Type B pancreatic cell (in vitro differentiated cells): ENCODE results near the gene CHAF1B. TPM values are rescaled to one million over a fixed set of nuclear protein-coding genes. Genes with fewer than 3 reads are reported as not detected.
"Not testable (repeated sequence)": the region's sequence is repeated elsewhere in the genome, so short reads cannot be mapped to it uniquely, and the experiment has no call there.

Experiments
- DNase-seq: peaks from one replicate; pipeline ENCODE4 v3.0.0; 2021; ENCODE audit warnings: mixed read lengths; ENCODE audit not compliant: unreplicated experiment; ENCODE audit errors: extremely low spot score
- H3K27ac Mint-ChIP-seq: 2 replicates; pipeline ENCODE4 v1.8.0; 2021; ENCODE audit warnings: mild to moderate bottlenecking, mixed read lengths
- H3K27me3 Mint-ChIP-seq: 2 replicates; pipeline ENCODE4 v1.8.0; 2021; ENCODE audit warnings: mixed read lengths
- H3K36me3 Mint-ChIP-seq: 2 replicates; pipeline ENCODE4 v1.8.0; 2021; ENCODE audit warnings: mixed read lengths
- H3K4me1 Mint-ChIP-seq: one replicate; pipeline ENCODE4 v1.8.0; 2021; ENCODE audit warnings: mixed read lengths; ENCODE audit not compliant: unreplicated experiment
- H3K4me3 Mint-ChIP-seq: 2 replicates; pipeline ENCODE4 v1.8.0; 2021; ENCODE audit warnings: mild to moderate bottlenecking, mixed read lengths
- H3K9me3 Mint-ChIP-seq: 2 replicates; pipeline ENCODE4 v1.8.0; 2021; ENCODE audit warnings: mixed read lengths
- CTCF ChIP-seq: fragments of 200-600 bp; sonication (generic); conservative IDR thresholded peaks from 2 replicates; pipeline ENCODE4 v1.5.0; 2021; ENCODE audit warnings: antibody characterized with exemption, mild to moderate bottlenecking
- long read RNA-seq: library from polyadenylated mRNA; unstranded; transcript quantifications from one replicate; pipeline ENCODE4 v2.0.0, GENCODE V29; 2020
- total RNA-seq: library from RNA; stranded (reverse); gene quantifications from 2 replicates; pipeline ENCODE4 v1.2.1, GENCODE V29; 2021; ENCODE audit warnings: low replicate concordance

Gene CHAF1B
- 7.4 and 17.1 TPM in 2 replicates for total RNA-seq
- long read RNA-seq, full-length matches to known transcripts = 6 of 7 reads
- long read RNA-seq, partial matches to known transcripts = 0 of 7 reads
- long read RNA-seq, other reads (novel, unspliced or antisense) = 1 of 7 reads

GRCh38 chr21:36385233-36386030, at the start of gene CHAF1B:
Gene CHAF1B, plus strand, starts transcription at chr21:36385392. Its CDS starts 745 bp downstream, at chr21:36386137.
- Mint-ChIP-seq H3K27me3 (no peaks in the 10 kb centered on the region), H3K27ac (peak within 1 kb of the TSS; percentile 42), H3K9me3 (no peaks in the 10 kb centered on the region), H3K4me1 (peaks cover 16% of the 10 kb centered on the region), H3K4me3 (peak within 1 kb of the TSS; percentile 87), H3K36me3 (peaks cover 9% of the 10 kb centered on the region)
- DNase-seq = peak; percentile 92
- TF ChIP-seq CTCF = no peak

GRCh38 chr21:36337099-36337509, 48.1 kb upstream of the CHAF1B start:
- no peak for TF ChIP-seq CTCF
- H3K4me3 Mint-ChIP-seq = no peak overlapping the region
- no peaks in the 10 kb centered on the region for H3K27me3 Mint-ChIP-seq
- peaks cover 5% of the 10 kb centered on the region for H3K4me1 Mint-ChIP-seq
- peak overlapping the region; percentile 75 for H3K27ac Mint-ChIP-seq
- H3K9me3 Mint-ChIP-seq = no peaks in the 10 kb centered on the region
- peaks cover 36% of the 10 kb centered on the region for H3K36me3 Mint-ChIP-seq
- DNase-seq = no peak

GRCh38 chr21:36338975-36339374, 46.2 kb upstream of the CHAF1B start:
- TF ChIP-seq CTCF = no peak

GRCh38 chr21:36342581-36342980, 42.6 kb upstream of the CHAF1B start:
- DNase-seq, H3K9me3 Mint-ChIP-seq, H3K4me1 Mint-ChIP-seq, H3K27ac Mint-ChIP-seq, H3K27me3 Mint-ChIP-seq, H3K4me3 Mint-ChIP-seq: not testable (repeated sequence)
- H3K36me3 Mint-ChIP-seq = peaks cover 25% of the 10 kb centered on the region

More at GRCh38 chr21:36338975-36339374, 46.2 kb upstream of the CHAF1B start:
- no peak for DNase-seq
- H3K9me3 Mint-ChIP-seq = no peaks in the 10 kb centered on the region
- H3K27ac Mint-ChIP-seq = no peak overlapping the region
- H3K4me1 Mint-ChIP-seq = no peaks in the 10 kb centered on the region
- H3K27me3 Mint-ChIP-seq = no peaks in the 10 kb centered on the region
- no peak overlapping the region for H3K4me3 Mint-ChIP-seq
- peaks cover 32% of the 10 kb centered on the region for H3K36me3 Mint-ChIP-seq

- no peaks in the 10 kb centered on the region for H3K4me1 Mint-ChIP-seq
- TF ChIP-seq CTCF = no peak
- DNase-seq = no peak
- H3K36me3 Mint-ChIP-seq = peaks cover 24% of the 10 kb centered on the region
- no peaks in the 10 kb centered on the region for H3K9me3 Mint-ChIP-seq
- H3K27ac Mint-ChIP-seq = no peak overlapping the region
- H3K27me3 Mint-ChIP-seq = no peaks in the 10 kb centered on the region
- no peak overlapping the region for H3K4me3 Mint-ChIP-seq
Observed at GRCh38 chr21:36344931-36345330, 40.3 kb upstream of the CHAF1B start.

GRCh38 chr21:36347278-36347961, 37.8 kb upstream of the CHAF1B start:
- no peaks in the 10 kb centered on the region for H3K9me3 Mint-ChIP-seq
- no peaks in the 10 kb centered on the region for H3K4me1 Mint-ChIP-seq
- no peak overlapping the region for H3K4me3 Mint-ChIP-seq
- H3K27me3 Mint-ChIP-seq = no peaks in the 10 kb centered on the region
- no peak for DNase-seq
- H3K27ac Mint-ChIP-seq = no peak overlapping the region
- peaks cover 33% of the 10 kb centered on the region for H3K36me3 Mint-ChIP-seq
- TF ChIP-seq CTCF = no peak
